GM12865 (cell line): Measurements from ENCODE around the gene WNT3A.

Source experiments
- DNase-seq: peaks from one replicate; pipeline ENCODE4 v3.0.0; 2010; ENCODE audit warnings: low read depth
- H3K4me3 ChIP-seq: 2 replicates; pipeline ENCODE4 v1.5.1; 2011; ENCODE audit warnings: mild to moderate bottlenecking, low read depth, low read length, control low read depth
- CTCF ChIP-seq: IDR thresholded peaks from 2 replicates; pipeline ENCODE4 v1.5.1; 2011; ENCODE audit warnings: low read length, control low read depth, low read depth, inconsistent platforms; ENCODE audit not compliant: insufficient read depth; ENCODE audit errors: missing control alignments

Gene WNT3A

GRCh38 chr1:228060458-228061190 is 53.8 kb downstream of the WNT3A start:
- TF ChIP-seq CTCF = no peak
- no peak for DNase-seq
- H3K4me3 ChIP-seq = no peak overlapping the region

- no peak for DNase-seq
- no peak for TF ChIP-seq CTCF
- no peak overlapping the region for H3K4me3 ChIP-seq
These were observed 54.8 kb downstream of the WNT3A start for GRCh38 chr1:228061411-228062084.

DNA sequence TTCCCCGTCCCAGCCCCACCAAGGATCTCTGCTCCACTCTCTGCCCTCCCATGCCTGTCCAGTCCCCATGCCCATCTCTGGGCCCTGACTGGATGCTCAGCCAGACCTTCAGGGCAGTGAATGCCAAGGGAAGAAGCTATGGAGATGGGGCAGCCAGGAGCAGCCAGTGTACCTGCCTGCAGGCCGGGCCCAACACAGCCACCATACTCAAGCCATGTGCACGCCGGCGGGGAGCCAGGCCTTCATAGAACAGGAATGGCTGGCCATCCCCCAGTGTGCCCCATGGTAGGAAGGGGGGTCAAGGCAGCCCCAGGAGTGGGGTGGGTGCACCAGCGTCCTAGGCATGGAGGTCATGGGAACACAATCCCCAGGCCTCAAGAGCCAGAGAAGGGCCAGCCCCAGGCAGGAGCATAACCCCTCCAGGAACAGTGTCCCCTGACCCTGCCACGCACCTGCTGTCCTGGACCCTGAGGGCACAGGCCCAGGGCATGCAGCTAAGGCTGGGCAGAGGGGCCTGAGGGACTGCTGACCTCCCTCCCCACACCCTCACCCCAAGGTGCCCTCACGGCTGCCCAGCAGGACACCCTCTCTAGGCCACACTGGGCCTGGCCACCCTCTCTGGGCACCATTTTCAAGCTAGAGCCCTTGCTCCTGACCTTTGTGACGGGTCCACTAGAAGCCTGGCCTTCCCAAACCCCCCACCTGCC is 55.4 kb downstream of the WNT3A start:
- DNase-seq = no peak
- no peak for TF ChIP-seq CTCF
- no peak overlapping the region for H3K4me3 ChIP-seq

GRCh38 chr1:228062812-228063211 is 56.0 kb downstream of the WNT3A start:
- no peak overlapping the region for H3K4me3 ChIP-seq
- DNase-seq = no peak
- no peak for TF ChIP-seq CTCF

DNA sequence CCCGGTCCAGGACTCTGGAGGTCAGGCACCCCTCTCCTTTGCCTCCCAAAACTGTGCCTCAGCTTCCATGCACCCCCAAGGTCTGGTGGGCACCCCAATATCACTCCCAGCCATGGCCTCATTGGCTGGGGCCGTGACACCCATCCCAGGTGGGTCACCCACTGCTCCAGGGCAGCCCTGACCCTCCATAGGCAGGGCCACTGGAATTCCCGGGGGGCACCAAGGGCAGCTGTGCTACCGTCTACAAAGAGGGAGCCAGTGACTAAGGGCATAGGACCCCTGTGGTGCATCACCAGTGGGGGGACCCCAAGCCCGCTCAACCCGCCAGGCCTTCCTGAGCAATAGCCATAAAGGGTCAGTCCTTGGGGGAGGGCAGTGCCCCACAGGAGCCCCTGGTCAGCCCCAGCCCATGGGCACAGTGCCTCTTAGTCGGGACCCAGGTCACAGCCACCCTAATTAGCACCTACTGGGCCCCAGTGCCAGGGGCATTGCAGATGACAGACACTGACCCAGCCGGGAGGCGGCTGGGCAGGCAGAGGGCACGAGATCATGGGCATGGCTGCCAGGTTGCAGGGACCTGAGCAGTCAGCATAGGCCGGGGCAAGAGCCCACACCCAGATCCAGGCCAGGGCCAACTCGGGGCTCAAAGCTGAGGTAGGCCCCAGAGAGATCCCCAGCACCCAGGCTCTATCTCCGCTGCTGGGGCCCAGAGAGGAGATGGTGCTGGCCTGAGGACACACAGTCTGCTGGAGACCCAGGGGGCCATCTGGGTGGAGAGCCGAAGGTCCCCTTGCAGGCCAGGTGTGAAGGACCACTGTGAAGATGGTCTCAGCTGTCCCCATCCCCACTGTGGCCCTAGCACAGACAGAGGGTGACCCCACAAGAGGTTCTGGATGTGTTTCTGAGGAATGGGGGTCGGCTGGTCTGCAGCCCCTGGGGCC is 56.7 kb downstream of the WNT3A start:
- H3K4me3 ChIP-seq = no peak overlapping the region
- TF ChIP-seq CTCF = no peak
- DNase-seq = no peak

- no peak for DNase-seq
- no peak overlapping the region for H3K4me3 ChIP-seq
- no peak for TF ChIP-seq CTCF
These were observed 57.5 kb downstream of the WNT3A start for GRCh38 chr1:228064296-228064695.
